HG03135 (cell line): ENCODE measurements around the gene RNF175.

Experiments
- ATAC-seq: cut with Tn5 transposase; IDR thresholded peaks from one replicate; pipeline ENCODE4 v1.9.1; 2021; ENCODE audit warnings: mild to moderate bottlenecking, moderate library complexity; ENCODE audit not compliant: unreplicated experiment

The RNF175 gene

GRCh38 chr4:153785910-153786721 is 26.3 kb upstream of the RNF175 start:
- no peak for ATAC-seq

- no peak for ATAC-seq
These were observed 24.4 kb upstream of the RNF175 start for GRCh38 chr4:153784166-153784699.

GRCh38 chr4:153782581-153782980 is 22.8 kb upstream of the RNF175 start:
- no peak for ATAC-seq

- no peak for ATAC-seq
These were observed 22.0 kb upstream of the RNF175 start for GRCh38 chr4:153781717-153782416.

GRCh38 chr4:153781280-153781679 is 21.5 kb upstream of the RNF175 start:
- ATAC-seq = no peak

GRCh38 chr4:153780876-153781275 is 21.1 kb upstream of the RNF175 start:
- ATAC-seq = peak; percentile 78

GRCh38 chr4:153780221-153780620 is 20.4 kb upstream of the RNF175 start:
- ATAC-seq = no peak

GRCh38 chr4:153778383-153778782 is 18.6 kb upstream of the RNF175 start:
- ATAC-seq = no peak

GRCh38 chr4:153777421-153777820 is 17.6 kb upstream of the RNF175 start:
- no peak for ATAC-seq

GRCh38 chr4:153776601-153777000 is 16.8 kb upstream of the RNF175 start:
- no peak for ATAC-seq

GRCh38 chr4:153773236-153773690 is 13.4 kb upstream of the RNF175 start:
- no peak for ATAC-seq

GRCh38 chr4:153771046-153771445 is 11.2 kb upstream of the RNF175 start:
- ATAC-seq = no peak

- ATAC-seq = no peak
These were observed 6.9 kb upstream of the RNF175 start for GRCh38 chr4:153766758-153767157.

- ATAC-seq = no peak
These were observed 6.1 kb upstream of the RNF175 start for GRCh38 chr4:153765894-153766293.

- no peak for ATAC-seq
These were observed 5.0 kb upstream of the RNF175 start for GRCh38 chr4:153764601-153765368.

GRCh38 chr4:153763404-153763803 is 3.6 kb upstream of the RNF175 start:
- no peak for ATAC-seq

- no peak for ATAC-seq
These were observed 977 bp downstream of the RNF175 start for GRCh38 chr4:153758688-153759406.

- no peak for ATAC-seq
These were observed 1.7 kb downstream of the RNF175 start for GRCh38 chr4:153758136-153758535.

GRCh38 chr4:153757407-153757806 is 2.4 kb downstream of the RNF175 start:
- ATAC-seq = no peak

GRCh38 chr4:153755186-153755585 is 4.6 kb downstream of the RNF175 start:
- no peak for ATAC-seq
